SW 1271 (cell line): ENCODE results near the gene NDUFA5.
A peak's percentile ranks its signal among the peaks of the same experiment; 100 is the strongest.

ENCODE experiments used
- DNase-seq, 2 experiments: peaks; one replicate each; lab custom pipeline; 2025; lab: John Stamatoyannopoulos, UW

Gene NDUFA5

DNA sequence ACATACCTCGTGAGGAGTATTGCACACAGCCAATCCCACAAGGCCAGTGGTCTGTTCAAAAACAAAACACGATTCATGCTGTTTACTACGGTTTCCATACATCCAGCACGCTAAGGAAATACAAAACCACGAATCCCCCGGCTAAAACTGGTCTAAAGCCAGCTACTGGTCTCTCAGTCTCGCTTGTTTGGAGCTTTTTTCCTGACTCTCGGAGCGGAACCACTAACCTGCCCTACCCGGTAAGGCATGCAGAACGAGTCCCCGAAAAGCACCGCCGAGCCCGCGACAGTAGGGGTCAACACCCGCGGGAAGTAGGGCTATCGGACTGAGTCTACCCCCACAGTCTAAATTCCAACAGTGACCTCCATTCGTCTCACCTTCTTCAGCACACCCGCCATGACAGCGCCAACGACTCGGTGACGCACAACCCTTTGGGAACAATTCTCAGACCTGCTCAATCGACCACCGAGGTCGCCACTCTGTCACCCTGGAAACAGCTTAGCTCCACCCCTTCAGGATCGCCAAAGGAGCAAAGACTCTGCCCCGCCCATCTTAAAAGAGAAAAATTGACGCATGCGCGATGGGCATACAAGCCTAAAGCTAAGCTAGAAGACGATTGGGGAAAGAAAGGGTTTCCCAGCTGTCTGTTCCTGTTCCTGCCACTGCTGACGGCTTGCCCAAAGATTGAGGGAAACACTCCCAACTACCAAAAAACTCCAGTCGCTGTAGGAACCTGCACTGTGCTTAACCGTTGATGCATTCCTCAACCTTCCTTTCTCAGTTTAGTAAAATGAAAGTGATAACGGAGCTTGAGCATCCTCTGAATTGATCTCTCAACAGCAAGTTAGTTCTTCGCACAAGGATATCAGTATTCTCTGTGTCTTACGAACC, at the start of gene NDUFA5:
Gene NDUFA5 (minus strand): TSS at position 421 of the 891 bp plus-strand sequence. CDS start 23 bp downstream, at position 398.
- peak; percentile 93 to 99 for DNase-seq

DNA sequence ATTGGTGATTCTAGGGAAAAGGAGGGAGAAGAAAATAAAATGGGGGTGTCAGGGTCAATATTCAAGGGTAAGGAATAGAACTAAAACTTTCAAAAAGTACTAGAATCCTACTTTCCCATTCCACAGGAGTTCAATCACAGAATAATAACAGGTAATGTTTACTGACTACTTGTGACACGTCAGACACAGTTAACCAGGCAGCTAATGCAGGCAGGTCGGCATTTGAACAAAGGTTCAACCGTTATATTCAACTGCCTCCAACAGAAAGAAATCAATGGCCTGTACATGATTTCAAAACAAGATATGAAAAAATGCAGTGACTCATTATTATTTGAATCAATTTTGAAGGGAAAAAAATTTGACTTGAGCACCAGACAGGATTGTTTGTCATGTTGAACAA, 47.1 kb upstream of the NDUFA5 start:
- DNase-seq, result no peak

- DNase-seq, result no peak
Measured at GRCh38 chr7:123602648-123603047, 45.0 kb upstream of the NDUFA5 start.

DNA sequence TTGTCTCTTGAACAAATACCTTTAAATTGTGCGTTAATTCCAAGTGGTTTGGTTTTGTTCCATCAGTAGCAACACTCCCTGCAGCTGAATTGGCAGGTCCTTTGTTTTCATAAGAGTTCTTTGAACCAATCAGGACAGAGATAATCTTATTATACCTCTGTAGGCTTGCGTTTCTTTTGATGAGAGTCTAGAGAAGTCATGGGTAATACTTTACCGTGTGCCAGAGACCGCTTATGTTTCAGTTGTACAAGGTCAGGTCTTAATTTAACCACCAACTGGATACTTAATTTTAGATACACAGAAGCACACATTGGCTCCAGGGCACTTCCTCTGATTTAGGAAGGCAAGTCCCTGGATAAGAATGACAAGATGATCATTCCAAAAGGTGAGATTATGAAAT, 43.9 kb upstream of the NDUFA5 start, which contains the start of gene ASB15:
Gene ASB15 (plus strand): TSS at position 292 of the 400 bp plus-strand sequence. CDS start 12,682 bp downstream, outside the sequence.
- no peak for DNase-seq

GRCh38 chr7:123600876-123601275, 43.3 kb upstream of the NDUFA5 start:
- DNase-seq, result no peak

- no peak for DNase-seq
Measured at GRCh38 chr7:123599766-123600165, 42.1 kb upstream of the NDUFA5 start.

- no peak for DNase-seq
Measured at GRCh38 chr7:123598657-123599056, 41.0 kb upstream of the NDUFA5 start.

DNA sequence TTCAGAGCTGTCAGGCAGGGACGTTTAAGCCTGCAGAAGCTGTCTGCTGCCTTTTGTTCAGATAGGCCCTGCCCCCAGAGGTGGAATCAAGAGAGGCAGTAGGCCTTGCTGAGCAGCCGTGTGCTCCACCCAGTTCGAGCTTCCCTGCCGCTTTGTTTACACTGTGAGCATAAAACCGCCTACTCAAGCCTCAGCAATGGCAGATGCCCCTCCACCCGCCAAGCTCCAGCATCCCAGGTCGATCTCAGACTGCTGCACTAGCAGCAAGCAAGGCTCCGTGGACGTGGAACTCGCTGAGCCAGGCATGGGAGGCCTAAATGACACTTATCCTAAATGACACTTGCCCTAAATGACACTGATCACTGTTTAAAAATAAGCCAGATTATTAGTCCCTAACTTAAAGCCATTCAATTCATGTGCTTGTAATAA, 37.2 kb upstream of the NDUFA5 start:
- no peak for DNase-seq

GRCh38 chr7:123588376-123588775, 30.8 kb upstream of the NDUFA5 start:
- no peak for DNase-seq

- no peak for DNase-seq
Measured at GRCh38 chr7:123583821-123584220, 26.2 kb upstream of the NDUFA5 start.

DNA sequence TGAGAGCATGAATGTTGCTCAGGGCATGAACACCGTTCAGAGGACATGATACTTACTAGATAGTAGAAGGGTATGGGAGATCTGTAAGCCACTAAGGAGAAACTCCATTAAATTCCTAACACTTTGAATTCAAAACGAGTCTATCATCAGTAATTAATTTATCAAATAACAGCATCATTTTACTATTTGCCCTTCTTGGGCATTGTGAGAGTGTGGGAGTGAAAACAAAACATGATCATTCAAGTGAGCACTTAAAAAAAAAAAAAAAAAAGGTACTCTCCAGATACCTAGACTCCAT, 23.5 kb upstream of the NDUFA5 start:
- no peak for DNase-seq

DNA sequence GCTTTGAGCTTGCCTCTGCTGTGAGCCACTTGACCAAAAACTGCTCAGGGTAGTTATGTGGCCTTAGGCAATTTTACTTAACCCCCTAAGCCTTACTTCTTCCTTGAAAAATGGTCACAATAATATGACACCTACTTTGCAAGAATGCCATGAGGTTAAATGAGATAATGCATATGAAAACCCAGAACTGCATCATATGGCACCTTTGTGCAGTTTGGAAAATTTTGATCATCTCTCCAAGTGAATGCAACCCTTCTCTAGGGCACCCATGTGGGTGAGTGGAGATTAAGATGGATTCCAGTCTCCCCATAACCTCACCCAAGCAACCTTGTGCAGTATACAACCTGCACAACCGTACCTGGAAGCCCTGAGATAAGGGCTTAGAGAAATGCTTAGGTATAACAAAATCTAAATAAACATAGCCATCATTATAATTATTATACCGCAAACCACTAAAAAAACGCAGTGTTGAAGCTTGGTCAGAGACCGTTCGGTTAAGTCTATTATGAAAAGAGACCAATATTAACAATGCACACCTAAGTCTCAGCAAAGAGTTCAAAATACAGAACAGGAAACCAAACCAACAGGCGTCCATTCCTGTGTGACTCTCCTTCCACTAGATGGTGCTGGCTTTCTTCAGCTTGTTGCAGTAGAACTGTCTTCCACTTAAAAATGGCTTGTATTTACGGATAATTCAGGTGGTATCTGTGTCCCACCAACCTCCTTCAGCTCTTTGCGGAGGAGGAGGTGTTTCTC, 23.0 kb upstream of the NDUFA5 start:
- DNase-seq, result peak in 1 of 2 experiments; percentile 48

DNA sequence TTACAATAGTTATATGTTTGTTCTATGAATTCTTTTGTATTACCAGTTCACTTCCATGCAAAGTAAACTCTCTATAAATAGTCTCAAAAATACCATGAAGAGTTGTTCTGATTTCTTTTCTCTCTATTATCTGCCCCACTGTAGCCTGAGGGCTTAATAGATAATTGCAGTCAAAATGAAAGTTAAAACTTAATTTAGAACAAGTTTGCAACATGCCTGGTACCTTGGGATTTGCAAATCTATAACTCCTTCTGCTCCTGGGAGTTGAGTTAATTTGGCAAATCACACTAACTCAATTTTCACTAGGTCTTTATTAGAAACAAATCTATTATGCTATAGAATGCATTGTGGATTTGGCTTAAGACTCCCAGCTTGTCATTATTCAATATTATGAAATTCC, 21.8 kb upstream of the NDUFA5 start:
- no peak for DNase-seq

DNA sequence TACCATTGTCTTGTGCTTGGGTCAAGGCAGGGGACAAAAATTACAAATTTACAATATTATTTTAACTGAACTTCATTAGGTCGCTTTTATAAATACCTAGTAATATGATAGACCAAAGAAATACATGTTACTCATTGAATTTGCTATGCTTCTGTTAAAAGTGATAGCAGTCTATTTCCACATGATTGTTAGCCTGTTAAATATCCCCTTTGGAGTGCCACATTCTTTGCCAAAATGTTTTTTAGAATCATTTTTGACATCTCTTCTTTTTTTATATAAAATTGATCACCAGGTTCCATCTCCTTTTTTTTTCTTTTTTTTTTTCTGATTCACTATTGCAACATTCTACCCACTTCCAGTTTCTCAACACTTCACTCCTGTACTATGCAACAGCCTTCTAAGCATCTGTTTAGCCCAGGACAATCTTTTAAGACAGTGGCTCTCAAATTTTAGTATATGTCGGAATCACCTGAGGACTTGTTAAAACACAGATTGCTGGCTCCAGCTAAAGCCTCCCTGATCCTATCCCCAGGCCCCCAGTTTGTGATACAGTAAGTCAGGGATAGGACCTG, 16.4 kb upstream of the NDUFA5 start:
- DNase-seq, result no peak

DNA sequence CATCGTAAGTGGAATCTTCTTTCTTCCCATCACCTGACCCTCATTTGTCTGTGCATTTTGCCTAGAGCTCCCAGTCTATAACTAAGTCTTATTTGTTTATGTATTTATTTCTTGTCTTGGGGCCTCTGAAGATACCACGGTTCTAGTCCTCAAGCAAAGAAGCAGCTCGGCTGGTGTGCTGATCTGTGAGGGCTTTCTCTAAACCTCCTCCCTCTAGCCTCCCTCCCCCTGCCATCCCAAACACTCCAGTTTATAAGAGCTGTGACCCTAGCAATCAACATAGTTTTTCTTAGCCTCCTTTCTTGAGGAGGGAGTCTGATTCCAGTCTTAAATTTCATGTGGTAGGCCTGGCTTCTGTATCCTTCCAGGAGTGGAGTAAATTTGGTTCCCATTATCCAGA, 15.7 kb upstream of the NDUFA5 start:
- no peak for DNase-seq

DNA sequence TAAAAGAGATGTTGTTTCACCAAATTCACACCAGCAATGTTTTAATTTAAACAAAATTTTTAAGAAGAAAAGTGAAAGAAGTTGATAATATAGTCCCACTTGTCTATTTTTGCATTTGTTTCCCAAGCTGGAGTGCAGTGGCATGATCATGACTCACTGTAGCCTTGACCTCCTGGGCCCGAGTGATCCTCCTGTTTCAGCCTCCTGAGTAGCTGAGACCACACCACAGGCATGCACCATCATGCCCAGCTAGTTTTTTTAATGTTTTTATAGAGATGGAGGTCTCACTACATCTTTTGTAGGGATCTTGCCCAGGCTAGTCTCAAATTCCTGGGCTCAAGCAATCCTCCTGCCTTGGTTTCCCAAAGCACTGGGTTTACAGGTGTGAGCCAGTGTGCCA, 14.1 kb upstream of the NDUFA5 start:
- no peak for DNase-seq

DNA sequence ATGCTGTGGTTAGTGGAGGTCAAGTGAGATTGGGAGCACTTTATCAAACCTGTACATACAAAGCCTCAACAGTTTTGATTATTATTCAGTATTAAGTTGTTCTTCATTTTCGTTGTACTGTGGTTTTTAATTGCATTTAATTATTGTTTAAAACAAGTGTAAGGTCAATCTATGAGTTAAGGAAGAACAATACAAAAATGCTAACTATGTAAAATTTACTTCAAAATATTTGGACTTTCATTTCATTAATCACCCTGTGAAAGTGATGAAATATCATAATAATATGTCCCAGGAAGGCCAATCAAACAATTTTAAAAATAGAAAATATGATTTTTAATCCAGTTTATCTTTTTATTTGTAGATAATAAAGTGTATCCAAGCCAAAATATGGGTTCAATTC, 13.6 kb upstream of the NDUFA5 start:
- DNase-seq, result no peak

GRCh38 chr7:123570390-123571182, 13.0 kb upstream of the NDUFA5 start:
- DNase-seq, result no peak

DNA sequence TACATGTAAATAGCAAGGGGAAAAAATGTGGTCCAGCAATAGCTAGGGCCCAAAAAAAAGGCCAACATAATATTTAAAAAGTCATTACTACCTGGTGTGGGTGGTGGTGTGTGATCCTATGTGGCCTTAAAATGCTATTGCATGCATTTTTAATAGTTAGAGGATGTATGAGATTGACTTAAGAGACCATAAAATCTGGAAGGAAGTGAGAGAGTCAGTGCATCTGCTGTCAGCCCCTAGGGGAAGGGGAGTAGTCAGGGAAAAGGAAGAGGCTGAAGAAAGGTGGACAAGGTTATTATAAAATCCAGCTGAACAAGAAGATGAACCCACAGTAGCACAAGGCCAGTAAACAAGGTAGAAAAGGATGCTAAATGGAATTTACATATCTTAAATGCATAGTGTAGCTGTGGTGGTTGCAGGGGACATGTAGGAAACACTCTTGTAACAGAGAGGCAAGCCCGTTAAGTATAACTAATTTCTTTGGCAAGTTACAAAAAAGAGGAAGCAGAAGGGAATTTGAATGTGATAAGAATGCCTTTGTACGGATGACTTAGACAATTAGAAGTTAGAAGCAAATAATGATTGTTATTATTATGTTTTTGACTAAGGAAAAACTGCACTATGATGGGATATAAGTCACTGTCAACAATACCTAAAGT, 11.9 kb upstream of the NDUFA5 start:
- DNase-seq, result no peak

DNA sequence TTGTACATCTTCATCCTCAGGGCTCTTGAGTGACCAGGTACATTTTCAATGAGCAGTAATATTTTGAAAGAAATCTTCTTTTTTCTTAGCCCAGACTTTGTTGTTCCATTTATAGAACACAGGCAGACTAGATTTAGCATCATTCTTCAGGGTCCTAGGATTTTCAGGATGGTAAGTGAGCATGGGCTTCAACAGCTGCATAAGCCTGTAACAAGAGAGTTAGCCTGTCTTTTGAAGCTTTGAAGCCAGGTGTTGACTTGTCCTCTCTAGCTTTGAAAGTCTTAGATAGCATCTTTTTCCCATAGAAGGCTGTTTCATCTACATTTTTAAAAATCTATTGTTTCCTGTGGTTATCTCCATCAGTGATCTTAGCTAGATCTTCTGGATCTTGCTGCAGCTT, 4.5 kb upstream of the NDUFA5 start:
- no peak for DNase-seq

GRCh38 chr7:123558289-123558874, 764 bp upstream of the NDUFA5 start:
- no peak for DNase-seq
